GM19035 (cell line): Measurements from ENCODE around the gene ARL3.

Experiments used
- ATAC-seq: cut with Tn5 transposase; IDR thresholded peaks from one replicate; pipeline ENCODE4 v1.9.1; 2021; ENCODE audit not compliant: unreplicated experiment

Gene ARL3

GRCh38 chr10:102641880-102642735, 72.1 kb downstream of the ARL3 start:
- peak; percentile 53 for ATAC-seq

- no peak for ATAC-seq
Measured at GRCh38 chr10:102641402-102641801, 72.8 kb downstream of the ARL3 start.

GRCh38 chr10:102639537-102639936, 74.7 kb downstream of the ARL3 start:
- no peak for ATAC-seq

- ATAC-seq = no peak
Measured at GRCh38 chr10:102635377-102635776, 78.8 kb downstream of the ARL3 start.

- no peak for ATAC-seq
Measured at GRCh38 chr10:102634686-102635085, 79.5 kb downstream of the ARL3 start.

- ATAC-seq = no peak
Measured at GRCh38 chr10:102633848-102634247, 80.3 kb downstream of the ARL3 start.

- ATAC-seq = no peak
Measured at GRCh38 chr10:102633287-102633686, 80.9 kb downstream of the ARL3 start.

- no peak for ATAC-seq
Measured at GRCh38 chr10:102632394-102633111, 81.6 kb downstream of the ARL3 start.

GRCh38 chr10:102631525-102632393, 82.4 kb downstream of the ARL3 start:
- ATAC-seq = no peak

- no peak for ATAC-seq
Measured at GRCh38 chr10:102630663-102631062, 83.5 kb downstream of the ARL3 start.

- ATAC-seq = no peak
Measured at GRCh38 chr10:102629661-102630614, 84.3 kb downstream of the ARL3 start.

- ATAC-seq = no peak
Measured at GRCh38 chr10:102628451-102628911, 85.7 kb downstream of the ARL3 start.

- ATAC-seq = no peak
Measured at GRCh38 chr10:102627736-102628293, 86.4 kb downstream of the ARL3 start.

- no peak for ATAC-seq
Measured at GRCh38 chr10:102627291-102627735, 86.9 kb downstream of the ARL3 start.

- ATAC-seq = no peak
Measured at GRCh38 chr10:102626026-102626685, 88.0 kb downstream of the ARL3 start.

GRCh38 chr10:102624751-102625645, 89.2 kb downstream of the ARL3 start:
- no peak for ATAC-seq

GRCh38 chr10:102624094-102624493, 90.1 kb downstream of the ARL3 start:
- ATAC-seq = no peak
